ENCODE measurements around the gene GRM4. TPM values are rescaled to one million over a fixed set of nuclear protein-coding genes. Genes with fewer than 3 reads are reported as not detected.

Gene GRM4
- total RNA-seq, 1 experiment from 2014 or later, result 5.6 TPM

DNA sequence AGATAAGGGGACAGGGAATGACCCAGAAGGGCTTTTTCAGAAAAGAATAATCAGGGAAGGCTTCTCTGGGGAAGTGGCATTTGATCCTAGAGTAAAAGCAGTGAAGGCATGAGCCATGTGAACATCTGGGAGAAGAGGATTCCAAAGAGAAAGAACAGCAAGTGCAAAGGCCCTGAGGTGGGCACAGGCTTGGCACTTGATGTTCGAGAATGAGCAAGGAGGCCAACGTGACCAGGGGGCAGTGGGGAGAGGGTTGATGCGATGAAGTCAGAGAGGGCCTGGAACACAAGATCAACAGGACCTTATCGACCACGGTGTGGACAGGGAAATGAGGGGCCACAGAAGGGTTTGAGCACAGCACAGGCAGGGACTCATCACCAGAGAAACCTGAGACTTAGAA is 5.8 kb downstream of the GRM4 start:
- no peaks in the 10 kb centered on the region for H3K9me3 ChIP-seq (ENCODE audit: control insufficient read depth, low read depth, low read length)
- no CpG with 5 or more reads among the region's 5 CpGs for WGBS (ENCODE audit: extremely low coverage, insufficient read length, low lambda C conversion rate)
- H3K4me1 Mint-ChIP-seq, result peaks cover 58 to 81% of the 10 kb centered on the region in 2 experiments
- no peak overlapping the region for H3K18ac ChIP-seq (ENCODE audit: insufficient read length, low read depth, low read length)
- H3K36me3 Mint-ChIP-seq (ENCODE audit: insufficient read depth in 1 of 3, low read depth in 3 of 3), result no peaks in the 10 kb centered on the region; a peak in 1 of 7 replicates
- H4K5ac ChIP-seq (ENCODE audit: insufficient read length, low read depth, low read length), result no peak overlapping the region
- H3K4me2 ChIP-seq (ENCODE audit: insufficient read depth, insufficient read length, low read length), result no peak overlapping the region
- peaks cover 57% of the 10 kb centered on the region for H3K27me3 Mint-ChIP-seq (ENCODE audit: low read depth)
- no peak overlapping the region for H2BK120ac ChIP-seq (ENCODE audit: low read depth, low read length, poor library complexity, severe bottlenecking)
- H4K8ac ChIP-seq (replicated peaks; ENCODE audit: insufficient read length, low read depth, low read length), result no peak overlapping the region
- no peaks in the 10 kb centered on the region for H3K9me3 Mint-ChIP-seq
- H3K14ac ChIP-seq (ENCODE audit: insufficient read depth, low read length), result no peak overlapping the region
- H3K27me3 ChIP-seq (ENCODE audit: insufficient read depth, low read length), result no peaks in the 10 kb centered on the region; the same call in 1 of the 2 replicates
- TF ChIP-seq, protein P1, sequence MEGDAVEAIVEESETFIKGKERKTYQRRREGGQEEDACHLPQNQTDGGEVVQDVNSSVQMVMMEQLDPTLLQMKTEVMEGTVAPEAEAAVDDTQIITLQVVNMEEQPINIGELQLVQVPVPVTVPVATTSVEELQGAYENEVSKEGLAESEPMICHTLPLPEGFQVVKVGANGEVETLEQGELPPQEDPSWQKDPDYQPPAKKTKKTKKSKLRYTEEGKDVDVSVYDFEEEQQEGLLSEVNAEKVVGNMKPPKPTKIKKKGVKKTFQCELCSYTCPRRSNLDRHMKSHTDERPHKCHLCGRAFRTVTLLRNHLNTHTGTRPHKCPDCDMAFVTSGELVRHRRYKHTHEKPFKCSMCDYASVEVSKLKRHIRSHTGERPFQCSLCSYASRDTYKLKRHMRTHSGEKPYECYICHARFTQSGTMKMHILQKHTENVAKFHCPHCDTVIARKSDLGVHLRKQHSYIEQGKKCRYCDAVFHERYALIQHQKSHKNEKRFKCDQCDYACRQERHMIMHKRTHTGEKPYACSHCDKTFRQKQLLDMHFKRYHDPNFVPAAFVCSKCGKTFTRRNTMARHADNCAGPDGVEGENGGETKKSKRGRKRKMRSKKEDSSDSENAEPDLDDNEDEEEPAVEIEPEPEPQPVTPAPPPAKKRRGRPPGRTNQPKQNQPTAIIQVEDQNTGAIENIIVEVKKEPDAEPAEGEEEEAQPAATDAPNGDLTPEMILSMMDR (conservative IDR thresholded peaks at IDR 0.05), result no peak
- no peaks in the 10 kb centered on the region for H3K79me1 ChIP-seq (ENCODE audit: insufficient read depth, low read depth, low read length, poor library complexity, severe bottlenecking)
- no peak overlapping the region for H3K23ac ChIP-seq (ENCODE audit: insufficient read length, low read depth, low read length)
- peaks cover 12% of the 10 kb centered on the region for H3K23me2 ChIP-seq (ENCODE audit: insufficient read length, low read depth, low read length, poor library complexity, severe bottlenecking)
- peak overlapping the region in 1 of 2 experiments; percentile 2; a peak in 1 of 5 replicates for H3K4me3 Mint-ChIP-seq
- H4K91ac ChIP-seq (ENCODE audit: insufficient read length, low read depth, low read length), result no peak overlapping the region
- no peaks in the 10 kb centered on the region; the same call in 1 of the 2 replicates for H3K79me2 ChIP-seq (ENCODE audit: insufficient read depth, low read length)
- H3K4ac ChIP-seq (ENCODE audit: low read depth, low read length), result no peak overlapping the region
- no peak overlapping the region for H3K27ac ChIP-seq (ENCODE audit: insufficient read length, low read depth, low read length)
- H2AK5ac ChIP-seq (ENCODE audit: insufficient read length, low read length), result no peak overlapping the region
- no peak overlapping the region for H2BK5ac ChIP-seq (ENCODE audit: insufficient read length, low read length)
- no peak overlapping the region; a peak in 1 of 7 replicates for H3K27ac Mint-ChIP-seq
- H2BK15ac ChIP-seq (ENCODE audit: low read depth, low read length), result no peak overlapping the region
- H4K20me1 ChIP-seq (ENCODE audit: control insufficient read depth, insufficient read depth, insufficient read length), result no peaks in the 10 kb centered on the region
- no peak overlapping the region for H3K56ac ChIP-seq (ENCODE audit: insufficient read length, low read depth, low read length)
- DNase-seq, result no peak
- H3K4me1 ChIP-seq (ENCODE audit: insufficient read depth, low read length), result peaks cover 20% of the 10 kb centered on the region
- H2BK20ac ChIP-seq (ENCODE audit: low read depth, low read length, poor library complexity, severe bottlenecking), result no peak overlapping the region
- no peak overlapping the region for H3K9ac ChIP-seq (ENCODE audit: extremely low read depth, insufficient read length, low read length)
- H2BK12ac ChIP-seq (ENCODE audit: insufficient read length, low read depth, low read length), result no peak overlapping the region
- H3T11ph ChIP-seq (ENCODE audit: low read length), result no peak overlapping the region
- H2AFZ ChIP-seq (ENCODE audit: low read length), result no peak overlapping the region

Measured in H9 (cell line).